Heart left ventricle (tissue), 16 donors: ENCODE measurements around the gene KRT81. TPM values are rescaled to one million over a fixed set of nuclear protein-coding genes. Genes with fewer than 3 reads are reported as not detected.

Source experiments
- ATAC-seq, 4 donors: fragments of 200-7000 bp; cut with Tn5 transposase; one replicate each; pipeline ENCODE4 v1.9.1; 2020 to 2022; ENCODE audit warnings: moderate library complexity in 4 of 4, mild to moderate bottlenecking in 3 of 4, moderate number of reproducible peaks in 1 of 4
- DNase-seq, 5 donors: peaks; one replicate each; pipeline ENCODE4 v3.0.0-alpha.2; 2020
- H3K27ac ChIP-seq, 12 donors: fragments of 200-600 bp; sonication (generic) in 4 of 12; one replicate each; pipeline versions ENCODE4 v1.5.0 to v1.8.0; 2016 to 2022; ENCODE audit warnings: mild to moderate bottlenecking in 2 of 12
- H3K27me3 ChIP-seq, 9 donors: fragments of 200-600 bp; sonication (generic) in 2 of 9; one replicate each; pipeline versions ENCODE4 v1.5.1 to v1.8.0; 2016 to 2022; ENCODE audit warnings: mild to moderate bottlenecking in 3 of 9
- H3K36me3 ChIP-seq, 9 donors: fragments of 200-600 bp; sonication (generic) in 2 of 9; one replicate each; pipeline versions ENCODE4 v1.5.0 to v1.8.0; 2018 to 2022; ENCODE audit warnings: mild to moderate bottlenecking in 2 of 9
- H3K4me1 ChIP-seq, 12 donors: fragments of 200-600 bp; sonication (generic) in 4 of 12; one replicate each; pipeline versions ENCODE4 v1.5.0 to v1.8.0; 2016 to 2022; ENCODE audit warnings: mild to moderate bottlenecking in 3 of 12
- H3K4me3 ChIP-seq, 12 donors: fragments of 200-600 bp; sonication (generic) in 4 of 12; one replicate each; pipeline versions ENCODE4 v1.5.0 to v1.8.0; 2017 to 2022; ENCODE audit warnings: mild to moderate bottlenecking in 9 of 12, moderate library complexity in 4 of 12
- H3K9me3 ChIP-seq, 12 donors: fragments of 200-600 bp; sonication (generic) in 4 of 12; one replicate each; pipeline versions ENCODE4 v1.5.0 to v1.8.0; 2016 to 2022; ENCODE audit warnings: mild to moderate bottlenecking in 1 of 12
- CTCF ChIP-seq, 12 donors: fragments of 200-600 bp; sonication (generic) in 4 of 12; IDR thresholded peaks; one replicate each; pipeline versions ENCODE4 v1.5.0 to v1.8.0; 2018 to 2022; ENCODE audit warnings: antibody characterized with exemption in 12 of 12, mild to moderate bottlenecking in 5 of 12
- POLR2A ChIP-seq, 2 donors: fragments of 450-650 bp; IDR thresholded peaks; one replicate each; pipeline ENCODE4 v1.6.1; 2017; ENCODE audit warnings: antibody characterized with exemption in 2 of 2, mild to moderate bottlenecking in 2 of 2, moderate library complexity in 2 of 2
- WGBS, 4 donors: extraction: QIAGEN DNeasy Blood & Tissue Kit in 2 of 4; methylation state at CpG; one replicate each; pipeline versions ENCODE4 v1.1.5 to v1.1.7; 2013 to 2018; 5-methylcytosine and 5-hydroxymethylcytosine counted together
- intact Hi-C, 10 donors: fragments of 100-400 bp; cut with DNase I; formaldehyde crosslinking; loops; one replicate each; pipeline versions ENCODE4 v1.11.1 to v1.14.2; 2022
- polyA plus RNA-seq, 2 donors: library from polyadenylated mRNA; stranded (reverse); fragments of 200-250 nt; gene quantifications; one replicate each; pipeline ENCODE4 v1.2.3, GENCODE V29; 2013
- total RNA-seq, 9 donors: library from RNA; depleted of rRNA in 2 of 9; stranded (reverse); fragments of >200 nt in 2 of 9; fragmentation: NEBNext Ultra II Directional in 3 of 9; extraction: Animal tissue kit (Norgen Biotek cat#: 25700) in 3 of 9; gene quantifications; one replicate each; pipeline versions ENCODE4 v1.1.0 to v1.2.4, GENCODE V29; 2016 to 2023
- donor health status: ischemic (EF 13 %, LVEDD 7.1; RV severe dilation, severe dysfunction).
- donor health status: healthy with polysubstance abuse.
- donor health status: DM: no; HTN: yes; CAD: no.
- donor health status: DM: no; HTN: no; CAD: no.
- donor health status: ischemic (EF 25% LVEDD 6.9; RV normal size, moderate dysfunction).
- donor health status: ischemic (EF 25% LVEDD 5.7; RV mildly dilated, moderate dysfunction).
- donor health status: healthy.
- donor health status: DM: yes; HTN: yes; CAD: no.
- donor health status: ischemic (EF 35%, LVEDD 5.7; RV mildly dilated, moderate dysfunction).
- donor health status: nonischemic (EF 11% LVEDD 7.7; RV severe dilation, severe dysfunction).
- donor health status: DM: yes; HTN: yes; CAD: no.
- donor health status: PGD.
- donor health status: ischemic (EF 29% LVEDD 5.4; RV normal size, mild dysfunction).
- donor health status: nonischemic (EF 23%, LVEDD 6.1; RV moderate dilation, normal function).

KRT81 gene
- total and polyA plus RNA-seq, 11 donors: not detected

GRCh38 chr12:52335598-52336262, 44.4 kb upstream of the KRT81 start:
- ATAC-seq: no peak
- no peaks in the 10 kb centered on the region for H3K4me1 ChIP-seq
- TF ChIP-seq POLR2A (IDR thresholded peaks at IDR 0.05) (no peak), CTCF (IDR thresholded peaks at IDR 0.05) (no peak)
- H3K27ac ChIP-seq: no peak overlapping the region
- H3K27me3 ChIP-seq: peaks cover 0 to 13% (median 0%) of the 10 kb centered on the region in 9 donors
- H3K9me3 ChIP-seq: peaks cover 0 to 32% (median 12%) of the 10 kb centered on the region in 12 donors
- no peak overlapping the region for H3K4me3 ChIP-seq
- 60 to 80% (median 75%) methylated on average over 3 to 4 of the region's 4 CpGs for WGBS, 4 donors
- intact Hi-C loops: no loop called here
- no peaks in the 10 kb centered on the region for H3K36me3 ChIP-seq
- no peak for DNase-seq

GRCh38 chr12:52334185-52334584, 42.9 kb upstream of the KRT81 start:
- 84 to 88% (median 86%) methylated on average over 3 of the region's 3 CpGs for WGBS, 4 donors
- DNase-seq (no peak), ATAC-seq (no peak)
- no peak for TF ChIP-seq POLR2A (IDR thresholded peaks at IDR 0.05)
- TF ChIP-seq CTCF (IDR thresholded peaks at IDR 0.05): no peak
- H3K27me3 ChIP-seq: peaks cover 0 to 13% (median 0%) of the 10 kb centered on the region in 9 donors
- no peaks in the 10 kb centered on the region for H3K4me1 ChIP-seq
- H3K4me3 ChIP-seq: no peak overlapping the region
- no peaks in the 10 kb centered on the region for H3K36me3 ChIP-seq
- intact Hi-C loops: no loop called here
- H3K9me3 ChIP-seq: peaks cover 0 to 32% (median 12%) of the 10 kb centered on the region in 12 donors
- H3K27ac ChIP-seq: no peak overlapping the region

DNA sequence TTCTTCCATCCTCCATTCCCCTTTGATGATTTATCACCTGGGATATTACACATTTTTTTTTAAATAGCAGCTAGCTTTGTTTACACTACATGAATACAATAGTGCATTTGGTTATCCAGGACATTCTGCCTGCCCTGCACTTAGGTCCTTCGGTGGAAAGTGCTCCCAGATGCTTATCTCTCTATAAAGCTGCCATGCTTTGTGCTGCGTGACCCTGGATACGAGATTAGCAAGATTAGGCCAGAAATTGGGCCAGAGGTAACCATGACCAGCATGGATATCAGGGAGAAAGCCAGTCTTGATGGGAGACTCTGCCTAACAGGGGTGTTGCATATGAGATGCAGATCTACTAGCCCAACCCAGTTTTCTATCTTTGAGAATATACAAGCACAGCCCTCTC, 42.0 kb upstream of the KRT81 start:
- ATAC-seq: no peak
- WGBS, 4 donors: 65 to 85% (median 67%) methylated on average over 2 to 3 of the region's 3 CpGs
- peaks cover 0 to 32% (median 12%) of the 10 kb centered on the region in 12 donors for H3K9me3 ChIP-seq
- TF ChIP-seq POLR2A (IDR thresholded peaks at IDR 0.05) (no peak), CTCF (IDR thresholded peaks at IDR 0.05) (no peak)
- peaks cover 0 to 14% (median 0%) of the 10 kb centered on the region in 9 donors for H3K27me3 ChIP-seq
- intact Hi-C loops: no loop called here
- H3K36me3 ChIP-seq: no peaks in the 10 kb centered on the region
- H3K4me1 ChIP-seq: no peaks in the 10 kb centered on the region
- no peak overlapping the region for H3K4me3 ChIP-seq
- H3K27ac ChIP-seq: no peak overlapping the region
- DNase-seq: no peak

DNA sequence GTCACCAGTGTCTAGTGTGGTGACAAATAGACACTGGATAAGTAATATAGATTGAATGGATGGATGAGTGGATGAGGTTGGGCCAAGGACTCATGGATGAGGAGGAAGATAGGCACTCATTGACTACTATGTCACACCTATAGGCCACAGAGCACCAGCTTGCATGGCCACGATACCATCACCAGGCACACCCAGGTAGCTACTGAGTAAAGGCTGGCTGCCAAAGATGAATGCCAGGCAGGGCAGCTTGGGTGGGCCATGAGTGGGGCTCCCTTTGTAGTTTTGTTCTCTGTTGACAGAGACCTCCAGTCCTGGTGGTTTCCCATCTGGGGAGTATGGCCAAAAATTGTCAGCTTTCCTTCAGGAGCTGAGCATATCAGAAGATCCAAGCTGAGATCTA, 41.0 kb upstream of the KRT81 start:
- Histone ChIP-seq H3K9me3 (peaks cover 0 to 26% (median 11%) of the 10 kb centered on the region in 12 donors), H3K27me3 (peaks cover 0 to 18% (median 0%) of the 10 kb centered on the region in 9 donors), H3K4me1 (no peaks in the 10 kb centered on the region), H3K27ac (no peak overlapping the region), H3K36me3 (no peaks in the 10 kb centered on the region), H3K4me3 (no peak overlapping the region)
- ATAC-seq (no peak), DNase-seq (no peak)
- intact Hi-C loops: no loop called here
- WGBS, 4 donors: 89 to 92% (median 91%) methylated on average over 1 of the region's 1 CpG
- TF ChIP-seq POLR2A (IDR thresholded peaks at IDR 0.05) (no peak), CTCF (IDR thresholded peaks at IDR 0.05) (no peak)
